C1 segment of cervical spinal cord (tissue), 14 donors: ENCODE results near the gene PTP4A2.
"Not testable (repeated sequence)": the region's sequence is repeated elsewhere in the genome, so short reads cannot be mapped to it uniquely, and the experiment has no call there.

Experiments
- DNase-seq, 14 donors: peaks; one replicate each; lab custom pipeline; 2025; lab: John Stamatoyannopoulos, UW

PTP4A2 gene

DNA sequence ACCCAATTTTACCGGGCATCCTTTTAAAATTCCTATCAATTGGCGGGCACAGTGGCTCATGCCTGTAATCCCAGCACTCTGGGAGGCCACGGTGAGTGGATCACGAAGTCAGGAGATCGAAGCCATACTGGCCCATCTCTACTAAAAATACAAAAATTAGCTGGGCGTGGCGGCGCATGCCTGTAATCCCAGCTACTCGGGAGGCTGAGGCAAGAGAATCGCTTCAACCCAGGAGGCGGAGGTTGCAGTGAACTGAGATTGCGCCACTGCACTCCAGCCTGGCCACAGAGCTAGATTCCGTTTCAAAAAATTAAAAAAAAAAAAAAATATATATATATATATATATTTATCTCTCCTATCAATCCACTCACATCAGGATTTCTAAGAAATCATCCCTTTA lies 12.3 kb downstream of the PTP4A2 start:
- not testable (repeated sequence) for DNase-seq

- no peak for DNase-seq
Observed at GRCh38 chr1:31924839-31925238, 13.3 kb downstream of the PTP4A2 start.

DNA sequence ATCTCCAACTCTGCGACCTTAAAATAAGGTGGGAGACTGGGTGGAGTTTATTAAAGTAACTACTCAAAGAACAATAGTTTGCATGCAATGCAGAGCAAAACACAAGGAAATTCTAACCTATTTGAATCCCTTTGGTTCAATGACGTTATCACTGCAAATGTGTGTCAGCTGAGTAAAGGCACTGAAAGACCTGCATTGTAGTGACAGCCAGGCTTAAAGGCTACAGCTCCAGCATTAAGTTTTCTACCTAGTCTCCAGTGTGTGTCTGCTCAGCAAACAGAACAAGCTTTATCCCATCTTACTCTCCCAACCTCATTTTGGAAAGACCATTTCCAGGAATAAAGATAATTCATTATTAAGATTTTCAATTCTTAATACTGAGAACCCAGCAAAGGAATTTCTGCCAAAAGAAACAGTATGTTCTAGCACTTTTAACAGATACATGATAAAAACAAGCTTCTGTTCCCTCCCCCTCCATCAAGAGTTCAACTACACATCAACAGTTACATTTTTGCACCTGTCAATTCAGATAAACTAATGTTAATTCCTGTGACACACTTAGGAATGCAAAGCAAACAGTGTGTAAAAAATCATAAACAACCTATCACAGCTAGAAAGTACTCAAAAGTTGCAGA lies 14.2 kb downstream of the PTP4A2 start:
- no peak for DNase-seq

- no peak for DNase-seq
Observed at GRCh38 chr1:31920956-31921355, 17.2 kb downstream of the PTP4A2 start.

DNA sequence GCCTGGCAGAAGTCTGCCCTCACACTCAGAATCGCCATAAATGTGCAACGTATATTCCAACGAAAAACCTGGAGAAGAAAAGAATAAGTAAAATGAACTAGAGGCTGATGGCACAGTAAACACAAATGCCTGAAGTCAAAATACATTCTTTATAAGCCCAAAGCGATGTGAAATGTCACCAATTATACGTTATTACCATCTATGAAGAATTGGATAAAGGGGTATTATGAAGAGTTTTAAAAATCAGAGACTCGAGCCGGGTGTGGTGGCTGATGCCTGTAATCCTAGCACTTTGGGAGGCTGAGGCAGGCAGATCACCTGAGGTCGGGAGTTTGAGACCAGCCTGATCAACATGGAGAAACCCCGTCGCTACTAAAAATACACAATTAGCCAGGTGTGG lies 18.6 kb downstream of the PTP4A2 start:
- DNase-seq: no peak

DNA sequence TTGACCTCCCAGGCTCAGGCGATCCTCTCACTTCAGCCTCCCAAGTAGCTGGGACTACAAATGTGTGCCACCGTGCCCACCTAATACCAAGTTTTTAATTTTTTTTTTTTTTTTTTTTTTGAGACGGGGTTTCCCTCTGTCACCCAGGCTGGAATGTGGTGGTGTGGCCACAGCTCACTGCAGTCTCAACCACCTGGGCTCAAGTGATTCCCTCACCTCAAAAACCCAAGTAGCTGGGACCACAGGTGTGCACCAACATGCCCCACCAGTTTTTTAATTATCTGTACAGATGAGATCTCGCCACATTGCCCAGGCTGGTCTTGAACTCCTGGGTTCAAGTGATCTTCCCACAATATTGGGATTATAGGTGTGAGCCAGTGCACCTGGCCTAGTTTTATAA lies 22.7 kb downstream of the PTP4A2 start:
- no peak for DNase-seq

- DNase-seq: no peak
Observed at GRCh38 chr1:31913968-31914367, 24.2 kb downstream of the PTP4A2 start.

- no peak for DNase-seq
Observed at GRCh38 chr1:31912839-31913239, 25.3 kb downstream of the PTP4A2 start.

- no peak for DNase-seq
Observed at GRCh38 chr1:31911994-31912780, 26.0 kb downstream of the PTP4A2 start.

GRCh38 chr1:31910933-31911332 lies 27.2 kb downstream of the PTP4A2 start:
- DNase-seq: no peak

DNA sequence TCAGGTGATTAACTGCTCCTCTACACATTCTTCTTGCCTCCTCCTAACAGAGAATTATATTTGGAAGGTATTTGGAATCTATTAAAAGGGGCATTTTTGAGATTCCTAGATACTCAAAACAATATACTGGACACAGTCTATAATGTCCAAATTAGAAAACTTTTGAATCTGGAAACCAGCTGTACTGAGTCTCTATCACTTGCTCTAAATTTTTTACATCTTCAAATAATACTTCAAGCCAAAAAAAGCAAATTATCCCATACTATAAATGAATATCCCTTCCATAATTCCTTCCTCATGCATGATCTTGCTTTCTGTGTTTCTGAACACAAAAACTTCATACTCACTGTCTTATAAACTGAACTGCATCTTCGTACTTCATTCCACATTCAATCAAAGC lies 28.5 kb downstream of the PTP4A2 start:
- DNase-seq: no peak

GRCh38 chr1:31906557-31906956 lies 31.6 kb downstream of the PTP4A2 start:
- no peak for DNase-seq

GRCh38 chr1:31905681-31906080 lies 32.5 kb downstream of the PTP4A2 start:
- no peak for DNase-seq

GRCh38 chr1:31905093-31905509 lies 33.1 kb downstream of the PTP4A2 start:
- DNase-seq: no peak

DNA sequence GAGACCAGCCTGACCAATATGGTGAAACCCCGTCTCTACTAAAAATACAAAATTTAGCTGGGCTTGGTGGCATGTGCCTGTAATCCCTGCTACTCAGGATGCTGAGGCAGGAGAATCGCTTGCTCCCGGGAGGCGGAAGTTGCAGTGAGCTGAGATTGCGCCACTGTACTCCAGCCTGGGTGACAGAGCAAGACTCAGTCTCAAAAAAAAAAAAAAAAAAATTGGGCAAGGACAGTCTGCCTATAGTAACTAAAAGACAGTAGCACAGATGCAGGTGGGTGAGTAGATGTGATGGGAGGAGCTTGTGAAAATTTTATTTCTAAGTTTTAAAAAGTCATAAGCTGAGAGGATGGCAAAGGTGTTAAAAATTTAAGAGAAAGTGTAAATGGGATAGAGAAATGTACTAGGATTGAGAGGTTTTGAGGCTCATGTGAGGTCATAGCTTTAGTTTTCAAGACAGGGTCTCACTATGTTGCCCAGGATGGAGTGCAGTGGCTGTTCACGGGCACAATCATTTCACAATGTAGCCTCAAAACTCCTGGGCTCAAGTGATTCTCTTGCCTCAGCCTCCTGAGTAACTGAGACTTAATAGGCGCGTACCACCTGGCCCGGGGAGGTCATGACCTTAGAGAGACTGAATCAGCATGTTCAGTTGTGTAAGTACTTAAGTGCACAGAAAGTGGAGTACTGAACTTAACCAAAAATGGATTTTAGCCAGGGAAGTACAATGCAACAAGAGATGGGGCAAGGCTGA lies 33.7 kb downstream of the PTP4A2 start:
- DNase-seq: no peak

DNA sequence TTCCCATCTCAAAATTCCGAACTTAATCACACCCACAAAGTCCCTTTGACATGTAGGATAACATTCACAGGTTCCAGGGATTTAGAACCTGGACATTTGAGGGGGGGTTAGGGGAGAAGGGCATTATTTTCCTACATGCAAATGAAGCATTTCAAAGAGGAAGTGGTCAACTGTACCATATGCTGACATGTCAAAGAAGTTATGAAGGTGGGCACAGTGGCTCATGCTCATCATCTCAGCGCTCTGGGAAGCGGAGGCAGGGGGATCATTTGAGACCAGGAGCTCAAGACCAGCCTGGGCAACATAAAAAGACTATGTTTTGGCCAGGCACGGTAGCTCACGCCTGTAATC lies 35.7 kb downstream of the PTP4A2 start:
- no peak for DNase-seq

DNA sequence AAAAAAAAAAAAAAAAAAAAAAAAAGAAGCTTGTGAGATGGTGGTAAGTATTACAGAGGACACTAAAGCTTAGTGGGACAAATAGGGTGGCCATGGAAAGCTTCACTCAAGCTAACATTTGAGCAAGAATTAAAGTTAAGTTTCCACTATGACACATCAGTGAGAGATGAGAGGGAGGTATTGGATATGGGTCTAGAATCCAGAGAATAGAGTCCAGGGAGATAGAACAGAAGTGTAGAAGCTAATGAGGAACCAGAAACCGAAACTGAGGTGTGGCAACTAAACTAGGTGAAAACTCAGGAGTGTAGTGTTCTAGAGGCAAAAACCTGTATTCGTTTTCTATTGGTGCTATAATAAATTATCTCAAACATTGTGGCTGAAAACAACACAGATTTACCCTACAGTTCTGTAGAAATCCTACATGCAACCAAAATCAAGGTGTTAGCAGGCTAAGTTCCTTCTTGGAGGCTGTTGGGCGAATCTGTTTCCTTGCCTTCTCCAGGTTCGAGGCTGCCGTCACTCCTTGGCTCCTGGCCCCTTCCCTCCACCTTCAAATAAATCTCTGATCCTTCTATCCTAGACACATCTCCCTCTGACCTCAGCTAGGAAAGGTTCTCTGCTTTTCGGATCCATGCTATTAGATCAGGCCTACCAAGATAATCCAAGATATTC lies 36.2 kb downstream of the PTP4A2 start:
- no peak for DNase-seq

DNA sequence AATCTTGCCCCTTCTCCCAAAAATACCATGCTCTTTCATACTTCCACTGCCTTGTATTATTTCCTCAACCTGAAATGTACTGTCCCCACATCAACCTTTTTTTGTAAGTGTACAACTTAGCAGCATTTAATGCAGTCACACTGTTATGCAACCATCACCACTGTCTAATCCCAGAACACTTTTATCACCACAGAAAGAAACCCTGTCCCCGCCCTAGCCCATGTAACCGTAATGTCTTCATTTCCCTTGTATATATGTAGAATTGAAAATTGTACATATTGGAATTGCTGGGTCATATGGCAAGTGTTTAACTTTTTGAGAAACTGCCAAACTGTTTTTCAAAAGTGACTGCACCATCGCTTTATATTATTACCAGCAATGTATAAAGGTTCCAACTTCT lies 37.4 kb downstream of the PTP4A2 start:
- no peak for DNase-seq

GRCh38 chr1:31897526-31898100 lies 40.6 kb downstream of the PTP4A2 start:
- DNase-seq: no peak

DNA sequence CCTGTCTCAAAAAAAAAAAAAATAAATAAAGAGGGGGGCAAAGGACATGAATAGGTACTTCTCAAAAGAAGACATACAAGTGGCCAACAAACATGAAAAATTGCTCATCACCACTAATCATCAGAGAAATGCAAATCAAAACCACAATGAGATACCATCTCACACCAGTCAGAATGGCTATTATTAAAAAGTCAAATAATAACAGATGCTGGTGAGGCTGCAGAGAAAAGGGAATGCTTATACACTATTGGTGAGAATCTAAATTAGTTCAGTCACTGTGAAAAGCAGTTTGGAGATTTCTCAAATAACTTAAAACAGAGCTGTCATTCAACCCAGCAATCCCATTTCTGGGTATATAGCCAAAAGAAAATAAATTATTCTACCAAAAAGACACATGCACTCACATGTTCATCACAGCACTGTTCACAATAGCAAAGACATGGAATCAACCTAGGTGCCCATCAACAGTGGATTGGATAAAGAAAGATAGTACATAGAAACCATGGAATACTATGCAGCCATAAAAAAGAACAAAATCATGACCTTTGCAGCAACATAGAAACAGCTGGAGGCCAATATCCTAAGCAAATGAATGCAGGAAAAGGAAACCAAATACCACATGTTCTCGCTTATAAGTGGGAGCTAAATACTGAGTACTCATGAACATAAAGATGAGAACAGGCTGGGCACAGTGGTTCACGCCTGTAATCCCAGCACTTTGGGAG lies 42.5 kb downstream of the PTP4A2 start:
- DNase-seq: not testable (repeated sequence)

- DNase-seq: no peak
Observed at GRCh38 chr1:31891280-31891679, 46.9 kb downstream of the PTP4A2 start.
